Left ventricle myocardium superior (tissue), 1 donor: ENCODE data around the gene SLC26A6. TPM values are rescaled to one million over a fixed set of nuclear protein-coding genes. Genes with fewer than 3 reads are reported as not detected.
A peak's percentile ranks its signal among the peaks of the same experiment; 100 is the strongest.

Experiments used
- ATAC-seq: fragments of 200-7000 bp; cut with Tn5 transposase; one replicate; pipeline ENCODE4 v1.9.1; 2020; ENCODE audit warnings: mild to moderate bottlenecking, moderate library complexity
- DNase-seq: peaks from one replicate; pipeline ENCODE4 v3.0.0-alpha.2; 2020
- intact Hi-C: fragments of 100-400 bp; cut with micrococcal nuclease; formaldehyde crosslinking; loops from one replicate; pipeline ENCODE4 v1.11.0; 2022
- long read RNA-seq: library from polyadenylated mRNA; unstranded; transcript quantifications from one replicate; pipeline ENCODE4 v2.0.0, GENCODE V29; 2021
- total RNA-seq: library from RNA; stranded (reverse); fragmentation: NEBNext Ultra II Directional; extraction: Animal tissue kit (Norgen Biotek cat#: 25700); gene quantifications from one replicate; pipeline ENCODE4 v1.2.1, GENCODE V29; 2021
- donor health status: DM: no; HTN: yes; CAD: no; lungs with severe emphysema.

Gene SLC26A6, protein sequence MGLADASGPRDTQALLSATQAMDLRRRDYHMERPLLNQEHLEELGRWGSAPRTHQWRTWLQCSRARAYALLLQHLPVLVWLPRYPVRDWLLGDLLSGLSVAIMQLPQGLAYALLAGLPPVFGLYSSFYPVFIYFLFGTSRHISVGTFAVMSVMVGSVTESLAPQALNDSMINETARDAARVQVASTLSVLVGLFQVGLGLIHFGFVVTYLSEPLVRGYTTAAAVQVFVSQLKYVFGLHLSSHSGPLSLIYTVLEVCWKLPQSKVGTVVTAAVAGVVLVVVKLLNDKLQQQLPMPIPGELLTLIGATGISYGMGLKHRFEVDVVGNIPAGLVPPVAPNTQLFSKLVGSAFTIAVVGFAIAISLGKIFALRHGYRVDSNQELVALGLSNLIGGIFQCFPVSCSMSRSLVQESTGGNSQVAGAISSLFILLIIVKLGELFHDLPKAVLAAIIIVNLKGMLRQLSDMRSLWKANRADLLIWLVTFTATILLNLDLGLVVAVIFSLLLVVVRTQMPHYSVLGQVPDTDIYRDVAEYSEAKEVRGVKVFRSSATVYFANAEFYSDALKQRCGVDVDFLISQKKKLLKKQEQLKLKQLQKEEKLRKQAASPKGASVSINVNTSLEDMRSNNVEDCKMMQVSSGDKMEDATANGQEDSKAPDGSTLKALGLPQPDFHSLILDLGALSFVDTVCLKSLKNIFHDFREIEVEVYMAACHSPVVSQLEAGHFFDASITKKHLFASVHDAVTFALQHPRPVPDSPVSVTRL
- total RNA-seq, result 12.3 TPM
- long read RNA-seq, partial matches to known transcripts, result 1 of 15 reads
- long read RNA-seq, other reads (novel, unspliced or antisense), result 10 of 15 reads

DNA sequence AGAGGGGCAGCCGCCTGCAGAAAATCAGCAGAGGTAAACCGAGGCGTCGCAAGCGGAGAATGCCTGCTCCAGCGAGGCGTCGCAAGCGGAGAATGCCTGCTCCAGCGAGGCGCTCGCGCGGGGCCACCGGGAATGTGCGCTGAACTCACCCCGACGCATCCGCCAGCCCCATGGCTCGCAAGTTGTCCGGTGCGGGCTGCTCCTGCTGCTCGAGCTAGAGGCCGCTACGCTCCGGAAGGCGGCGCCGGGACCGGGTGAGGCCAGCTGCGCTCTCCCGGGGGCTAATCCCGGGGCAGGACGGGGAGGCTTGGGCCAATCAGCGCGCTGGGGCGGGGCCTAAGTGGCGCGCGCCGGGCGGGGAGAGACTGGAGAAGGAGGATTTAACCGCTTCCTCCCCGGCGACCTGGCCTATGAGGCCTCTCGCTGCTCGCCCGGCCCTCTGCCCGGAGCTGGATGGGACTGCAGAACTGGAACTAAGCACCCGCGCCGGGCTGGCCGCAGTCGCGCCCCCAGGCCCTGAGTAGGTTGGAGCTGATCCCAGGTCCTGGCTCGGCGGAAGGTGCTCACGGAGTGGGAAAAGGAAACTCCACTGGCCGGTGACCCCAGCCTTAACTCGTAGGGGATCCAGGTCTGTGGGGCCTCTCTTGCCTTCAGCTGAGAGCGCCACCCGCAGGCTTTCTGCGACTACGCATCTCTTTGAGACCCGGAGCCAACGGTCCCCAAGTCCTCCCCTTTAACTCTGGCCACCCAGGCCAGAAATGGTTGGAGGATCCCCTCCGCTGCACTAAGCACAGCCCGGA, at the start of gene SLC26A6:
Gene SLC26A6, minus strand, starts transcription at position 240 of the 800 bp plus-strand sequence. Its CDS starts 68 bp downstream, at position 172.
- intact Hi-C loops, result no loop called here
- DNase-seq (peak; percentile 99), ATAC-seq (peak; percentile 98)

DNA sequence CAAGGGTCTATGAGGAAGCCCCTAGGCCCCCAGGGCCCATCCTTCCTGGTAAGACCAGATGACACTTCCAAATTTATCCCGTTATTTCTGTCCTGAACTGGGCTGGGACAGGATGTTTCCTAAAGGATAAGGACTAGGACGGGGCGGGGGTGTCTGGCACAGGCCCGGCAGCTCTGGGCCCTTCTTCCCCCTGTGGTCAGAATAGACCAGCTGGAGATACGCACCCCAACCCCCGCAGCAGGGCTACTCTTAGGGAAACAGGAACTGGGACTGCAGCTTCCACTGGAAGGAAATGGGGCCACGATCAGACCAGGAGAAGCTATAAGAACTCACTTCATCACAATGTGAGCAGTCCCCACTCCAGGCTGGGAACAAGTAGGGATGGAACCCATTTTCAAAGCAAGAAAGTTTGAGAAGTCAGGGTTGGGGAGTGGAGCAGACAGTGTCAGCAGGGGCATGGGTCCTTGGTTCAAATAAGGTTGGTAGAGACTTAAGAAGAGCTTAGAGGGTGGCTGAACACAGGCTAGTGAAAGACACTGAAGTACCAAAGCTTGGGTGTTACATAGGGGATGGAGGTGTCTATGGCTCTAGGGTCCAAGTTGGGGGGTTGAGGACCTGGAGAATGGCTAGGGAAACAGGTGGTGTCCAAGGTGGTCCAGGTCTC, 49.4 kb upstream of the SLC26A6 start:
- DNase-seq, result peak; percentile 75
- intact Hi-C loops, result no loop called here
- ATAC-seq, result peak; percentile 38

DNA sequence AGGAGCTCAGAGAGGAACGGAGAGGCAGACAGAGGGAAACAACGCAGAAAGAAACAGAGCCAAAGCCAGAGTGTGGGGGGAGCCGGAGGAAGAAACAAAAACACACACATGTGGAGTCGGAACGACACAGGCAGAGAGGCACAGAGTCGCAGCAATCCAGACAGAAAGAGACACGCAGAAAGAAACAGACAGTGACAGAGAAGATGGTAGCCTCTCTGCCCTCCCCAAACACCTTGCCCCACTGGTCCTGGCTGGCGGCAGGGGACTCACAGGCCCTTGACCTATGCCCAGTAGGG, 48.7 kb upstream of the SLC26A6 start:
- intact Hi-C loops, result no loop called here
- ATAC-seq, result no peak

DNA sequence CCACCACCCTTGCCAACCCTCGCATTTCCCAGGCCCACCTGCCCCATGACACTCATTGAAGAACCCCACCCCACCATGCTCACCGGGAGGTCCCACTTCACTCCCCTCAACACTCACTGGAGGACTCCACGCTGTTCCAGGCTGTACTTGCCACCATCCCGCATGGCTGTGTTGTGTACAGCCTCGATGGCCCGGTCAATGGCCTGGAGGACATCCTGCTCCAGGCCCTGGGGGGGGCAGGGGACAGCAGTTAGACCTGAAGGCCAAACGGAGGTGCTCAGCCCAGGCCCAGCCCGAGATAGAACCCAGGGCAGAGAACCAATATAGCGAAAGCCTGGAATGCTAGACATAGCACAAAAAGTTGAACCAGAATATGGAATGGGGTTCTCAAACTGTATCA, 47.5 kb upstream of the SLC26A6 start:
- ATAC-seq, result no peak
- no peak for DNase-seq
- intact Hi-C loops, result no loop called here

More for the DNA sequence above, 48.7 kb upstream of the SLC26A6 start:
- DNase-seq, result no peak

DNA sequence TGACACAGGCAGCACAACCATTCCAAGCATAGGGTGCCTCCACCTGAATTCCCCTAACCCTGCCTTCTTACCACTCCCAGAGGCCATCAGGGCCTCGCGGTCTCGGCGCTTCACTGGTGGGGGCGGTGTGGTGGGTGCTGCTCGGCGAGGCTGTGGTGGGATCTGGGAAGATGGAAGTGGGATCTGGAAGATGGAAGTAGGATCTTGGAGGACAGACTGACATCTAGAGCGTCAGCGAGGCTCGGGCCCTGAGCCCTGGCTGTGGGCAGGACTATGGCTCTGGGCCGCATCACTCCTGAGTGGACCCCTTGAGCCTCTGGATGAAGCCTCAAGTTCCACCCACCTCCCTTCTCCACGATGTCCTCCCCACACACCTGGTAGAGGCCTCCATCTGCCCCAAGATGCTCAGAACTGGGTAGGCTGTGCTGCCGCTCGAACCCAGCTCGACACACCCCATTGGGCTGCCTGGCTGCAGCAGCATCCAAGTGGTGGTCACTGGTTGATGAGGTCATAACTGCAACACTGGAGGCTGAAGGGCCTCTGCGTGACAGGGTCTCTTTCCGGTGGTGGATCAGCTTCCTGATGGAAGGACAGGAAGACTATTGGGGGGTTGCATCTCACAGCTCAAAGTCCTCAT, 46.8 kb upstream of the SLC26A6 start:
- DNase-seq, result no peak
- no peak for ATAC-seq
- intact Hi-C loops, result no loop called here

DNA sequence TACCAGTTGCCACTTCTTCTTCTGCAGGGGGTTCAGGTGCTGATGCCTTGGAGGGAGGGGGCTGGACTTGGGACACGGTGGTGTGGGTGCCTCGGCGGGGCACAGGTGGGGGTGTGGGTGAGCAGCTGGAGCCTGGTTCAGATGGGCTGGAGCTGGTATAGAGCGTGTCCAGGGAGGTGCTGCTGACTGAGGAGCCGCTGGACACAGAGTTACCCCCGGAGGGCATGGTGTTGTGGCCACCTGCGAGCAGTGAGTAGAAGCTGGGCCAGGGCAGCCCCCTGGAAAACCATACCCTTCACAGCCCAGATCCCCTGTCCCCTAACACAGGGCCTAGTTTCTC, 46.2 kb upstream of the SLC26A6 start:
- DNase-seq (no peak), ATAC-seq (no peak)
- intact Hi-C loops, result no loop called here

DNA sequence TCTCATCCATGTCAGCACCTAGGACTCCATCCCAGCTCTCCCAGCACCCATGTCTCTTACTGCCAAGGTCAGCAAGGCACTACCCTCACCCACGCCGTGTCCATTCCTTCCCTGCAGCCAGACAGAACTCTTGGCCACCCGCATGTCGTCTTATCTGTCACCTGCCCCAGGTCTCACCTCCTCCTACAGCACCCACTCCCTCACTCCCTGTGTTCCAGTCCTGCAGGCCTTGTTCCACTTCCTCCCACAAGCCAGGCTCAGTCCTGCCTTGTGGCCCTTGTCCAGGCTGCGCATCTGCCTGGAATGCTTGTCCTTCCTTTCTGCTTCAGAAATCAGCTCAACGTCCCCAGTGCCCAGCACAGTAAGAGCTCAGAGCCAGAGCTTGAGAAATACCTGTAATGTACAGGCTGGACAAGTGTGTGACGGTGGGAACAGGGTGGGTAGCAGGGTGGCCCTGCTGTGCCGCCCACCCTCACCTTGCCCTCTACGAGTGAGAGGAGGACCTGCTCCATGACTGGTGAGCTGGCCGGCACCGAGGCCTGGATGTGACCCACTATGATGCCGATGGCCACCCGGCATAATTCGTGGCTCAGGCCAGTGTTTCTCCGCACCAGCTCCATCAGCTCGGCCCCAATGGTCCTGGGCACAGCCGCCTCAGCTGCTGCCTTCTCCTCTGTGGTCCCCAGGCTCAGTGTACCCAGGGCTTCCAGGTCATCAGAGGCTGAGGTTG, 45.7 kb upstream of the SLC26A6 start:
- intact Hi-C loops, result no loop called here
- DNase-seq, result no peak
- no peak for ATAC-seq

DNA sequence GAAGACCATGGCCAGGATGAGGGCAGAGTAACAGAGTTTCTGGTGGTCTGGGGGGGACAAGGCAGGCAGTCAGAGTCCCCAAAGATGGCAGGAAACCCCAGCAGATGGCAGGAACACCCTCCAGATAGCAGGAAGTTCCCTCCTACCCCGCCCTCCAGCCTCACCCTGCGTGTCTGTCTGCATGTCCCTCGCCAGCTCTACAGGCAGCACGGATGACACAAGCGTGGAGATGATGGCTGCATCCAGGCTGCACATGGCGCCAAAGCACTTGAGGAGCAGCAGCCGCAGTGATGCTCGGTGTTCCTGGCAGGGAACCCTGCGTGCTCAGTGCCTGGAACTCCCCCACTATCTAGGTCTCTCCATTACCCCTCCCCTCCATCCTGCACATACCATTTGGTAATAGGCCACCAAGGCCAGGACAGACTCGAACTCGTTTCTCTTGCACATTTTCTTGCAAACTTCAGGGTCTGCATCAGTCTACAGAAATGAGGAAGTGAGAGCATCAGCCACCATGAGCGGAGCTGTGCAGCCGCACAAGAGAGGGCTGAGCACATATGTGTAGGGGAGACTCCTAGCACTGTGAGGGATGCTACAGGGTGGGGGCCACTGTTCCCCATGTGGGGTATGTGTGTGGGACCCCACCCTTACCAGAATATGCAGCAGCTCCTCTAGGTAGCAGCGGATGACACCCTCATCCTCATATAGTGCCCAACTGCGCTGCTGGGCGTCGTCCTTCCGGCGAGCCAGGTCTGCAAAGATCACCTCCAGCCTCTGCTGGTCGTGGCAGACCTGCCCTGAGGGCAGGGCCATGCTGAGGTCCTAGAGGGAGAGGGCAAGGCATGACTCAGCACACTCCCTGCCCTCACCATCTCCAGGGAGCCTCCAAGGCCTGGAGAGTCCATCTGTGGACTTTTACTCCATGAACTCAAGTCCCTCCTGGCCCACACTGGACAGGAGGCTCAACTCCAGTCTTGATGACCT, 44.4 kb upstream of the SLC26A6 start:
- ATAC-seq (no peak), DNase-seq (no peak)
- intact Hi-C loops, result no loop called here

DNA sequence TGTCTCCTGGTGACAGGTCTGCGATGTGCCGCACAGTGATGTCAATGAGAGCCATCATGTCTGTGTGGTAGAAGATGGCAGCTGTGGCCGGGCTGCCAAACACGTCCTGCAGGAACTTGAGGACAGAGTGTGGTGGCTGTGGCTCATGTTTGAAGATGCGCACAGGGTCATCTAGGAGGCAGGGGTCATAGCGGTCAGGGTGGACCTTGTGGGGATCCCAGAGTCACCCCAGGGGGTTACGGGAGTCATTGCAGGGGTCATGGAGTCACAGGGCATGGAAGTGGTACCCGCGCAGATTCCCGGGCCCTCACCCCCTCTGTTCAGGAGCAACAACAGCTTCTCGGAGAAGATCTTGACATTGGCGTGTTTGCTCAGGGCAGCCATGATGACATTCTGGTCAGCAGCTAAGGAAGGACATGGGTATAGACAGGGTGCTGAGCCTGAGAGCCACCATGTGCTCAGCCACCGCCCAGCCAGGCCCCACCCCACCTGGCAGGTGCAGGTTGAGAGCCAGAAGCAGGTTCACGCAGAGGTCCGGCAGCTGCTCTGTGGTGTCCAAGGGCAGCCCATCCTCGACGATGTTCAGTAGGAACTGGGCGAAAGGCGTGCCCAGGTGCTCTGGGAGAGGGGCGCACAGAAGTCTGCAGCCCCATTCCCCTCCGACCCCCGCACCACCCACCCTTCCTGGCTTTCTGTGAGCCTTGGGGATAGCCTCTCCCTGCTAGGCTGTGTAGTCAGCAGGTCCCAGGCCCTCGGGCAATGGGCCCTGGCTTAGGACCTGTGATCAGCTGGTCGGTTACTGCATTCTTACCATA, 43.5 kb upstream of the SLC26A6 start:
- intact Hi-C loops, result no loop called here
- no peak for ATAC-seq
- no peak for DNase-seq

DNA sequence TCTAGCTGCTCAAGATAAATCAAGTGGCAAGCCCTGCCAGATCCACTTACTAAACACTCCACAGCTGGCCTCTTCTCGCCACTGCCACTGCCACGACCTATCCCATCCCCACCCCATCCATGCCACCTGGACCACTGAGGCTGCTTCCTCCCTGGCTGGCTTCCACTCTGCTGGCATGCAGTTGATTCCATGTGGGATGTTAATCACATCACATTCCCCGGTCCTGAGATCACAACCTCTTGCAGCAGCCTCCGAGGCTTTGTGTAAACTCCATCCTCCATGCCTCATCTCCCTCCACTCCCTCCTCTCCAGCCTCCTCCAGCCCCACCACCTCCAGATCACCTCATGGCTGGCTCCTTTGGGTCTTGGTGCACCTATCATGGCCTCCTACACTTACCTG, 42.8 kb upstream of the SLC26A6 start:
- ATAC-seq (no peak), DNase-seq (no peak)
- intact Hi-C loops, result no loop called here

DNA sequence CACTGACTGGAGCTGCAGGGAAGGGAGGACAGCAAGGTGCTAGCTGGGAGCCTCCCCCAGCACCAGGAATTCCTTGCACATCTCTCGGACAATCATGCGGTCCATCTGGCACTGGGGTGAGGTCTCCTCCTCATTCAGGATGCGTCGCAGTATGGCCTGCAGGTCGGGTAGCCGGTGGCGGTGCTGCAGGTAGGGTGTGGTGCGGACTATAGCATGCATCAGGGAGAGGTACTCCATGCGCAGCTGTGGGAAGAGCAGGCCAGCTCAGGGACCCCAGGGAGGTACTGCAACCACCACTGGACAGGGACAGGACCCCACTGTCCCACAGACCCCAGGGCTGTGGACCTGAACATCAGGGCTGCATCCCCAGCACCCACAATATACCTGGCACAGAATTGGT, 39.2 kb upstream of the SLC26A6 start:
- ATAC-seq (no peak), DNase-seq (no peak)

DNA sequence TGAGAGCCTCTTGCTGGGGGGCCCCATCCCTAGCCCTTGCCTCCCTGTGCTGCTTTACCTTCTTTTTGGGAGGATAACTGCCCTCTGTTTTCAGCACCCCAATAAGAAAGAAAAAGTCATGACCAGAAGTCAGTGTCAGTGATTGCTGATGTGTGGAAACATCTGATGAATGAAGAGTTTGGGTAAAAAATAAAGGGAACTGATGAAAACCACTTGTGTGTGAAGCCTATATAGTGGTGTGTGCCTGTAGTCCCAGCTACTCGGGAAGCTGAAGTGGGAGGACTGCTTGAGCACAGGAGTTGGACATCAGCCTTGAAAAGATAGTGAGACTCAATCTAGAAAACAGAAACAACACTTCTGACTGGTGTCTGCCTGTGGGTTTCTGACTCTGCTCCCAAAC, 37.3 kb upstream of the SLC26A6 start:
- intact Hi-C loops, result no loop called here
- ATAC-seq, result no peak
- no peak for DNase-seq

More for the DNA sequence above, 39.2 kb upstream of the SLC26A6 start:
- intact Hi-C loops, result no loop called here

DNA sequence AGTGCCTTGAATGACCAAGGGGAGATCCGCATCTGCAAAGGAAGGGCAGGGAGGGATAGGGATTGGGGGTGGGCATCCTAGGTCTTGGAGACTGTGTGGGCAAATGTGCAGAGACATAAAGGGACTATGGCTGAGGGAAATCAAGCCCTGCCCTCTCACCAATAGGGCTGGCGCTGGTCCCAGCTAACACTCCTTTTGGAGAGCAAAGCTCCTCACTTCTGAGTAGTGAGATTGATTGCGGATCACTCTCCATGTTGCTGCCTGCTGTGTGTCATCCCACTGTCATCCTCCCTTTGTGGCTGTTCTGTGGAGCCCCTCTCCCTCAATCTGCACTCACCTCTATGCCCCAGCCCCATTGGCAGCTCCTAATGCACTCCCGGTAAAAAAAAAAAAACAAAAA, 29.7 kb upstream of the SLC26A6 start:
- ATAC-seq (no peak), DNase-seq (no peak)
- intact Hi-C loops, result no loop called here

DNA sequence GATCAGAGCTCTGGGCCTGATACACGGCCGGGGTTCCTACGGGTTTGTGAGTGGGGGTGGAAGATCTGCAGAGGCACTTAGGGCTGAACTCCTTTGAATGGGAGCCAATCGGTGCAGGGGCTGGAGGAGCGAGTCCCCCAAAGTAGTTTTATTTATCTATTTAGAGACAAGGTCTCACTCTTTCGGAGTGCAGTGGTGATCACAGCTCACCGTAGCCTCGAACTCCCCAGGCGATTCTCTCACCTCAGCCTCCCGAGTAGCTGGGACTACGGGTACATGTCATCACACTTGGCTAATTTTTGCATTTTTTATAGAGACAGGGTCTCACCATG, 29.0 kb upstream of the SLC26A6 start:
- DNase-seq, result no peak
- intact Hi-C loops, result no loop called here
- no peak for ATAC-seq

DNA sequence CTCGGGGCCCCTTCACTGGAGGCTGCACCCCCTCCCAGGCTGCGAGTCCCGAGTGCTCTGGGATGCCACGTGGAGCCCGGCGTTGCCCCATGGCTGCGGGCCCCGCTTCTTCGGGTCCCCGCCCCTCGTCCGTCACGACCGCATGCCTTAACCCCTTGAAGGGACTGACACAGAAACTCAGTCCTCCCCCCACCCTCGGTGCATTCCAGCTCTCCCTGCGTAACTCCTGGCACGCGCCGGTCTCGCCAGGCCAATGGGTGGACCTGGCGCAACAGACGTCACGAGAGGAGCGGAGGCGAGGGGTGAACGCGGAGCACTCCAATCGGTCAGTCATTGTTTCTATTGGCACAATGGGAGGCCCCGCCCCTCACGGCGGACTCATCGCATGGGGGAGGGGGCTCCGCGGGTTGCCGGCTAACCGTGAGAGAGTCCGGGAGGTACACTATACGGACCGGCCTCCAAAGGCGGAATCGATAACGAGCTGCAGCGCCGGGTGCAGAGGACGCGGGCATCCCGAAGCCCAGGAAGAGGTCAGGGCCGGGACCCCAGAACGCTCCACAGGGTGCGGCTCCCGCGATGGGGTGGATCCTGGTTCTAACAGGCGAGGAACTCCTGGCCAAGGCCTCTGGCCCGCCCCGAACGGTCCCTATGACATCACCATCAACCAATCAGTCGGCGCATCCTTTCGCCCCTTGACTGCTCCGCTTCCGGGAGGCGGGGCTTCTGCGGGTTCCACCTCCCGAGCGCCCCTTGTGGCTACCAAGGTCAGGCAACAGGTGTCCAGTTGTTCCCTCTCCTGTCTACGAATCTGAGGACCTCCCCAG, 28.4 kb upstream of the SLC26A6 start:
- intact Hi-C loops, result no loop called here
- peak; percentile 85 for ATAC-seq
- peak; percentile 90 for DNase-seq
